HG02973 (cell line): ENCODE results near the gene PRKACA.
A peak's percentile ranks its signal among the peaks of the same experiment; 100 is the strongest.

Experiments used
- ATAC-seq: cut with Tn5 transposase; IDR thresholded peaks from one replicate; pipeline ENCODE4 v1.9.1; 2021; ENCODE audit warnings: moderate library complexity; ENCODE audit not compliant: unreplicated experiment

PRKACA gene

DNA sequence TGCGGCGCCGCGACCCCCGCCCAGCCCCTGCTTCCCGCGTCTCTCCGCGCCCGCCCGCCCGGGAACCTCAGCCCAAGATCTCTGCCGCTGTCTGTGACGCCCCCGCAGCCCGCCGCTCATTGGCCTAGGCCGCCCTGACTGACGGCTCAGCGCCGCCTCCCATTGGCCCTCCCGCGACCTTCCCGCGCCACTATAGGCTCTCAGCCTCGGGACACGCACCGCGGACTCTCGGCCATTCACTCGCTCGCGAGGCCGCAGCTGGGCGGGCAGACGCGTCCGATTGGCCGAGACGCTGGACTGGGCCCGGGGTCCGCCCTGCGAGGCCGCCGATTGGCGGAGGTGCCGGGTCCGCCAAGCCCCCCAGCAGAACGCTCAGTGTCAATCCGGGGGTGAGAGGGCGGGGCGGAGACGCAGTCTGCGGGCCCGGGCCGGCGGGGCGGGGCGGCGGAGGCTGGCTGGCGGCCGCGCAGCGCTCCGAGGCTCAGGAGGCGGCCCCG is at the start of gene PRKACA:
Gene PRKACA (minus strand): TSS at position 95 of the 497 bp plus-strand sequence. CDS start 215 bp downstream, outside the sequence.
- ATAC-seq, result peak; percentile 77

- no peak for ATAC-seq
Observed at GRCh38 chr19:14166999-14167575, 49.5 kb upstream of the PRKACA start.

DNA sequence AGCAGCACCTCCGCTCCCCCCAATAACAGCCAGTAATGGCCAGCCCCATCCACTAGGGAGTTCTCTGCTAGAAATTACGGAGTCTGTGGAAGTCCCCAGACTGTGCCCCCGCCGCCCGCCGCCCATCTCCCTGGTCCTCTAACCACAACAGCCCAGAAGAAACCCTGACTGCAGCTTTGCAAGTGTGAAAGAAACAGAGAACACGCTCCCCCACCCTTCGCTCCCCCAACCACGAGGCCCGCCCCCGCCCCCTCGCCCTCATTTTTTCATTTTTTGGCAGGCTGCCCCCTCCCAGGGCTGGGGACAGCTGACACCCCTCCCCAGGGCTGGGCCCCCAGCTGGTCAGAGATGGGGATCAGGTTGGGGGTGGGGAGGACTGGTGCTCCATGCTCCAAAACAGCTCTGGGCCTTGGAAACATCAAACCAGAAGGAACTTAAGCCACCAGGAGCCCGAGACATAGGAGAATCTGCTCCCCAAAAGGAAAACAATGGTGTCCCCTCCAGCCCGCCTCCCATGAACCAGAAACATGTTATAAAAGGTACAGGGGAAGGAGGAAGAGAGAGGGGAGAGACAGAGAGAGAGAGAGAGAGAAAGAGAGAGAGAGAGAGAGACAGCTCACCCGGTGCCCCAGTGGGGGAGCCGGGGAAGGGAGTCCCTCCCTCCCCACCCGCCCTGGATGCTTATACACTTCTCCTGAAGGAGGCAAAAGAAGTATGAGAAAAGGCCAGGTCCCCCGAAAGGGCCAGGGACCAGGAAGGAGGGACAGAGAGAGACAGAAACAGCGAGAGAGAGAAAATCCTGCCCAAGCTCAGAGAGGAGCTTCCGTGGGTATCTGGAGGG is 48.6 kb upstream of the PRKACA start:
- no peak for ATAC-seq

DNA sequence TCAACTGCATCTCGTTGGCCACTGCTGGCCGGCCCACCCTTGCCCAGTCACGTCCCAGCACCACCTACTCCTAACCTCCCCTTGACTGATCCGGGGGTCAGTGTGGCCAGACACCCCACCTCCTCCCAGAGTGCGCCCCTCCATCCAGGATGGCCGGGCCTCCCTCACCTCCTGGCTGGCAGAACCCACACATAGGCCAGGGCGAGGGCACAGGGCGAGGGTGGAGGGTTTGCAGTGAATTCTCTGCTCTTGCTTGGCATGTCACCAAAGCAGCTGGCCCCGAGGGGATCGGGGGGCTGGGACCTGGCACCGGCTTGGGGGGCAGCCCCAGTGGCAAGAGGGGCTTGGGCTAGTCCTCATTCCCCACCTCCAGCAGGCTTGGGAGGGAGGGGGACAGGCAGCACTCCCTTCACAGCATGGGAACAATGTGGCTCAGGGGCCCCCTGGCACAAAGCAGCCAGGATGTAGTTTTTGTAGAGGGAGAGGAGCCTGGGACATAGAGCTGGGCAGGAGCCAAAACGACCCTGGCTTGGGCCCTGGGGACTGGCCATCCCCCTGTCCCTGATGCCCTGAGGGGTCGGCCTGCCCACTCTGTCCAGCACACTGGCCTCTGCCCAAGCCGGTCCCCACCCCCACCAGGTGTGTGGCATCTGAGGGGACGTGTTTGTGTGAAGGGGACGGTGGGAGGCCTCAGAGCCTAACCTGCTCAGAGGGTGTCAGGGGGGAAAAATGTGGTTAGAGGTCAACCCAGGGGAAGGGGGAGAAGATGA is 47.3 kb upstream of the PRKACA start:
- no peak for ATAC-seq

- ATAC-seq, result no peak
Observed at GRCh38 chr19:14164082-14164481, 46.5 kb upstream of the PRKACA start.

DNA sequence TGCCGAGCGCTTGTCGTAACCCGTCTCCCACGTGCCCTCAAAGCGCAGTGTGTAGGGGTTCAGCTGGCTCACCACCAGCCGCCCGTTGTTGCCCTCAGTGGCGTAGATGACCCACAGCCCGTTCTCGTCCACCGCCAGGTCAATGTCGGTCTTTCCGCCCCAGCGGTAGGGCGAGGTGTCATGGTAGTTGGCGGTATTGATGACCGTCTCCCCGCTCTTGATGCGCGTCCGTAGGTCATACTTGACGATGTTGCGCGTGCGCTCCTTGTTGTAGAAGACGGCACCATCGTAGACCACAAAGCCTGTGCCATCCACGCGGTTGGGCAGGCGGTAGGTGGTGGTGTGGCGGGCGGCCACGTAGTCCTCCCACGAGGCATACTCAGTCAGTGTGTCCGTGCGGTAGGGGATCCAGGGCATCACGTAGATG is 45.3 kb upstream of the PRKACA start:
- ATAC-seq, result no peak

DNA sequence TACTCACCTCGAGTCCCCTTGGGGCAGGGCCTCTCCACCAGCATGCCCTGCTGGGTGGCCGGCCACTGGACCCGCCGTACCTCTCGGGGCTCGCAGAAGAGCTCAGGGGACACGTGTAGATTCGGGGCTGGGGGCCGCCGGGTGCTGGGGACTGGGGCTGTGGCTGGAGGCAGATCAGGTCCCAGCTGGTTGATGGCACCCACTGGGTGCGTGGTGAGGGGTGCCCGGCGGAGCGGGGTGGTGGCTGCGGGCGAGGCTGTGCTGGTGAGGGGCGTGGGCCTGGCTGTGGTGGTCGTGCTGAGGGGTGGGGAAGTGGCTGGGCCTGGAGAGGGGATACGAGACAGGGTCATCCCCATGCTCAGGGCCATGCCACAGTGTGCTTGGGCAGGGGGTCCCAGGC is 43.7 kb upstream of the PRKACA start:
- no peak for ATAC-seq

DNA sequence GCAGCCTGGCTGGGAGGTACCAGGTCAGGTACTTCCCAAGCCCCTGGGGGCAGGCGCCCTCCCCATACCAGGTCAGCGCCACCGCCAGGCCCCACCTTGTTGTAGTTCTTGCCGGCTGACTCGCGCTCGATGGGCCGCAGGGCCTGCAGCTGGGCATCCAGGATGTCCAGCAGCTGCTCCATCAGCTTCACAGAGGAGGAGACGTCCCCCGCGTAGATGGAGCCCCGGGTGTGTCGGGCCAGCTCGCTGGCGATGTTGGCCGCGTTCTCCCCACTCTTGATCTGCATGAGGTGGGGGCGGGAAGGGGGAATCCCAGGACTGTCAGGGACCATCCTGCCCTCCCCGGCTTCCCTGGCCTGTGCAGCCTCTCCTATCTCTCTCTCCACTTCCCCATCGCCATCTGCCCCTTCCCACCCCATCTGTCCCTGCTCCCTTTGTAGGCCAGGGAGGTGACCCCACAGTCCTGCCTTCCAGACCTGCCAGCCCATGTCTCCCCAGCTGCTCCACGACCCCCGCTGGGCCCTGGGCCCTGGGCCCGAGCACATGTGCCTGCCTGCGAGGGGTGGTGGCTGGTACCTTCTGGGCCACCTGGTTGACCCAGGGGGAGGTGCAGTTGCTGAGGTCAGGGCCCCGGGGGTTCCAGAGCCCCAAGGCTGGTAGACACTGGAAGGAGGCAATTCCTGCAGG is 42.6 kb upstream of the PRKACA start:
- no peak for ATAC-seq

GRCh38 chr19:14159059-14159458 is 41.5 kb upstream of the PRKACA start:
- ATAC-seq, result no peak

GRCh38 chr19:14158276-14159023 is 40.9 kb upstream of the PRKACA start:
- ATAC-seq, result no peak

DNA sequence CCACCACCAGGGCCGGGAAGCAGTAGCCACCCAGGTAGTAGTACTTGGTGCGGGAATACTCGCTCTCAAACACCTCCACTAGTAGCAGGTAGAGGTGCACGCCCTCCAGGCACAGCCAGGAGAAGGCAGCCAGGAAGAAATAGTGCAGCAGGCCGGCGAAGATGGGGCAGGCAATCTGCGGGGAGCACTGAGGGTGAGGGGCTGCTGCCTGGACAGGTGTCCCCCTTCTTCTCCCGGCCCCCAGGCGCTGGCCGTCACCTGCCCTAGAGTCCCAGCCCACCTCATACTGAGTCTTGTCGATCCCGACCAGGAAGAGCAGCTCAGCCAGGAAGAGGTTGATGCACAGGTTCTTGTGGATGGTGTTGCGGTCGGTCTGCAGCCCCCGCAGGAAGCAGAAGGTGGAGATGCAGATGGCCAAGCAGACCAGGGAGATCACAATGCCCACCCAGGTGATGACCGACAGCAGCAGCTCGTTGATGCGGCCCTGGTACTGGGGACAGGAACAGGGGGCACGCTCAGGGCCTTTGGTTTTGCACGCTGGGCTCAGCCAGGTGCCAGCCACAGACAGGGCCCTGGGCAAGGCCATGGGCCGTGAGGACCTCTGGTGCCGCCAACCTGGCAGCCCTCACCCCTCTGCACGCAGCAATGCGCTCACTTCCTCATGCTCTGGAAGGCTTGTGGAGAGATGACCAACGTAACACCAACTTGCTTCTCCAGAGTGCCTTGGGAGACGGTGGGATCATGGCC is 39.6 kb upstream of the PRKACA start:
- ATAC-seq, result no peak

DNA sequence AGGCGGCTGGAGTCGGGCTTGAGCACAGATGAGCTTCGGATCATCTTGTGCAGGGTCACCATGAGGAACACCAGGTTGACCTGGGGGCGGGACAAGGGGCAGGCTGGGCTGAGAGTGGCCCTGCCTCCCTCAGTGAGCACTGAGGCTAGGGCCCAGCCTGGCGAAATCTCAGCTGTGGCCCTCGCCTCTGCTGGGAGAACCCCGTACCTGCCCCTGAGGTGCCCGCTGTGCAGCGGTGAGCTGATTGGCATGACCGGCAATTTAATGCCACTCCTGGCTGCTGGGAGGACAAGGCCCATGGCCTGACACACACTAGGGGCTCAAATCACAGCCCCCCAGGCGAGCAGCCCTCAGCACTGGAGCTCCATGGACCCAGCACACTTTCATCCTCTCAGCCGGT is 38.6 kb upstream of the PRKACA start:
- no peak for ATAC-seq

GRCh38 chr19:14155371-14155770 is 37.8 kb upstream of the PRKACA start:
- ATAC-seq, result no peak

DNA sequence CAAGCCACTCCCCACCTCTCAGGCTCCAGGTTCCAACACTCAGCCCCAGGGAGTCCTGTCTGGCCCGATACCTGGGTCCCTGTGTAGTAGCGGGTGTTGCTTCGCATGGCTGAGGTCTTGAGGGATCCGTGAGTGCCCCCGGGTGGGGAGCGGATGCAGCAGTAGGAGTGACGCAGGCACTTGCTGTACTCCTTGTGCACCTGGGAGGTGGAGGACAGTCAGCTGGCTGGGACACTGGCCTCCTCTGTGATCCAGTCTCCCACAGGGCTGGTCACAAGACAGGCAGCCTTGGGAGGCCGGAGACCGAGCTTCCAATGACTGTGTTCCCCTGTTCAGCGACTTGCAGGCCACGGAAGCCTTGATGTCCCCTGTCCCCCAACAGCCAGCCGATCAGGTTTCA is 35.2 kb upstream of the PRKACA start:
- ATAC-seq, result no peak

DNA sequence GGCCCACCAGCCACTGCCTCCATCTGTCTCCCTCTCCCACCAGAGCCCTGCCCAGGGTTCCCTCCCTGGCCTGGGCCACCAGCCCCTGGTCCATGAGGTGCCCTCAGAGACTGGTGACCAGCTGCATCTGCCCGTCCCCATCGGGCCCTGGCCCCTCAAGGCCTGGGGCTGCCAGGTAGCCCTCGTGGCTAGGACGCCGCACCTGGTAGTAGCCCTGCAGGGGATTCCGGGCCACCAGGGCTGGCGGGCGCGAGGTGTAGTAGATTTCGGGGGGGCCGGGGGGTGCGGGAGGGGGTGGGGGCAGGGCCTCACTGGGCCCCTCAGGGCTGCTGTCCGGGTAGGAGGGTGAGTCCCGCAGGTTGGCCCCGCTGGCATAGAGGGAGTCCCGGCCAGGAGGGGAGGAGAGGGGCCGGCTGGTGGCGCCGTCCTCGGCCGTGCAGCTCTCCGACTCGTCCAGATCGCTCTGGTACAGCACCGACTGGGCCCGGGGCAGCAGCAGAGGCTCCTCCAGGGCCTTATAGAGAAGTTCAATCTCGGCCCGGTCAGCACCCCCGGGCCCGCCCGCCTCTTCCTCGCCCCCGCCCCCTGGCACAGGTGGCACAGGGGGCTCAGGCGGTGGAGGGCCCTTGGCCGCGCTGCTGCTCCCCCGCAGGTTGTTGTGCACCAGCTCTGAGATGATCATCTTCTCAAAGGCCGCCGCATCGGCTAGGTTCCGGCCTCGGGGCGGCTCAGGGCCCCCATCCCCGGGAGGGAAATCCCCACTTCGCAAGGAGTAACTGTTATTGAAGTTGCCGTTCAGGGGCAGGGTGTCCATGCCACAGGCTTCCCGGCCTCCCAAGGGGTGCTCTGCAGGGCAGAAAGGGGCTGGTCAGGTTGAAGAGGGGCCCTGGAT is 33.5 kb upstream of the PRKACA start:
- no peak for ATAC-seq

DNA sequence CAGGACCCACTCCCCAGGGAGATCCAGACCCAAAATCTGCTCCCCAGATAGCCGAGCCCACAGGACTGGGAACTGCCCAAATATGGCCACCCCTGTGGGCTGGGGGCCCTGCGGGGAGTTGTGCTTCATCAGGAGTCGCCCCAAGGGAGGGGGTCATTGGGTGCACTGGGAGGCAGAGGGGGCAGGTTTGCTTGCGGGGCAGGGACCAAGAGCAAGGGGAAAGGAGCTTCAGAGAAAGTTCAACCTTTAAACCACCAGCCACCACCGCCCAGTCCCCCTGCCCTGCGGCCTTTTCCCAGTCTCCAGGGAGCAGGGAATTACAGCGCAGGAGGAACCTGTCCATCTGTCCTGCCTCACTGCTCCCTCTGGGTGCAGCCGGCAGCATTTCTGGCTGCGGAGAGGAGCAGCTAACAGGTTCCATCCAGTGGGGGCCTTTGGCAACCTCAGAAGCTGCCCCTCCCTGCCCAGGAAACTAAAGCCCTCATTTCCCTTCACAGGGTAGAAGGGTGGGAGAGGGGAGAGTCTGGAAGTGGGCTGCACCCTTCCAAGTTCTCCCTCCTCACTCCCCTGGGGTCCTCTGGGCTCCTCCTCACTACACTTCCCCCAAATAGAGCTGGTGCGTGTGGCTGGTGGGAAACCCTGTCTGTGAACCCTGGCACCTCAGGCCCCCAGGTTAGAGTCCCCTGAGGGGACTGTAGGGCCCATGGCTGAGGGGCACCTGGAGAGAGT is 32.6 kb upstream of the PRKACA start:
- ATAC-seq, result no peak

DNA sequence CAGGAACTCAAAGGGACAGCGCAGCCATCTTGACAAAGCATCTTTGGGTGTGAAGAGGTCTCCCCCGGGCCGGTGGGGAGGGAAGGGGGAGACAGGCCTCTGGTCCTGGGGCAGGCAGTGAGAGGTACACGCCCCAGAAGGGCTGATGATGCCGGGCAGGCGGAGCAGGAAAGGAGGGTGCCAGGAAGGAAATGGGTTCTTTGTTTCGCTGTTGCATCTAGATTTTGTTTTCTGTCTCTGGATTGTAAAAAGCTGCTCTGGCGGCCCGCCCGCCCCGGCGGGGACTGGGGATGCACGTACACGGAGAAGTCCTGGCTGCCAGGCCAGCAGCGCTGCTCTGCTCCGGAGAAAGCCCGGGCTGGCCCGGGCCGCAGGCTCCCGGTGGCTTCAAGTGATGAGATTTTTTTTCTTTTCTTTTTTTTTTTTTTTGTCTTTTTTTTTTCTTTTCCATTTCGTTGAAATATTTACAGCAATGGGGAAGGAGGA is 32.0 kb upstream of the PRKACA start:
- ATAC-seq, result no peak
